KOPT-K1 (cell line): ENCODE data around the gene ATXN10.
A peak's percentile ranks its signal among the peaks of the same experiment; 100 is the strongest.
"Not testable (repeated sequence)": the region's sequence is repeated elsewhere in the genome, so short reads cannot be mapped to it uniquely, and the experiment has no call there.

ENCODE experiments used
- H3K27ac ChIP-seq: fragments of 200-600 bp; sonication (generic); 2 replicates; pipeline ENCODE4 v1.5.1; 2016; ENCODE audit warnings: antibody characterized with exemption, mild to moderate bottlenecking, low read depth, low read length; ENCODE audit not compliant: poor library complexity, severe bottlenecking
- H3K36me3 ChIP-seq: fragments of 200-600 bp; sonication (generic); 2 replicates; pipeline ENCODE4 v1.5.1; 2017; ENCODE audit warnings: antibody characterized with exemption, mild to moderate bottlenecking, low read length, moderate library complexity; ENCODE audit not compliant: insufficient read depth
- H3K9me3 ChIP-seq: fragments of 200-600 bp; sonication (generic); 2 replicates; pipeline ENCODE4 v1.5.1; 2017; ENCODE audit warnings: antibody characterized with exemption, low read length, mild to moderate bottlenecking; ENCODE audit not compliant: insufficient read depth, poor library complexity, severe bottlenecking

ATXN10 gene

GRCh38 chr22:45671783-45672563 lies at the start of gene ATXN10:
Gene ATXN10 (plus strand): TSS chr22:45671834. CDS start chr22:45672064, 230 bp downstream.
- H3K27ac ChIP-seq: peak within 1 kb of the TSS; percentile 83

GRCh38 chr22:45621836-45622600 lies 49.6 kb upstream of the ATXN10 start:
- no peak overlapping the region for H3K27ac ChIP-seq
- no peaks in the 10 kb centered on the region for H3K9me3 ChIP-seq
- no peaks in the 10 kb centered on the region for H3K36me3 ChIP-seq

More at GRCh38 chr22:45671783-45672563, at the start of gene ATXN10:
- Histone ChIP-seq H3K36me3 (peaks cover 8% of the 10 kb centered on the region), H3K9me3 (no peaks in the 10 kb centered on the region)

DNA sequence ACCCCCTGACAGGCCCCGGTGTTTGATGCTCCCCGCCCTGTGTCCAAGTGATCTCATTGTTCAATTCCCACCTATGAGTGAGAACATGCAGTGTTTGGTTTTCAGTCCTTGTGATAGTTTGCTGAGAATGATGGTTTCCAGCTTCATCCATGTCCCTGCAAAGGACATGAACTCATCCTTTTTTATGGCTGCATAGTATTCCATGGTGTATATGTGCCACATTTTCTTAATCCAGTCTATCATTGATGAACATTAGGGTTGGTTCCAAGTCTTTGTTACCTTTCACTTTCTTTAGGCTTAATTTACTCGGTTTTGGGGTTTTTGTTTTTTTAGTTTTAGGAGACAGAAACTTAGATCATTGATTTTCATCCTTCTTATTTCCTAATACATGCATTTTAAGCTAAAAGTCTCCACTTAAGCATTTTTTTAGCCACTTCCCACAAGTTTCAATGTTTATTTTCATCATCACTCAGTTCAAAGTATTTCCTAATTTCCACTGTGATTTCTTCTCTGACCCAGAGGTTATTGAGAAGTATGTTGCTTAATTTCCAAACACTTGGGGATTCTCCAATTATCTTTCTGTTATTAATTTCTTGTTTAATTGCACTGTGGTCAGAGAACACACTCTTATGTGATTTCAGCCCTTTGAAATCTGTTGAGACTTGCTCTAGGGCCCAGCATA lies 48.0 kb upstream of the ATXN10 start:
- not testable (repeated sequence) for H3K27ac ChIP-seq, H3K9me3 ChIP-seq, H3K36me3 ChIP-seq

DNA sequence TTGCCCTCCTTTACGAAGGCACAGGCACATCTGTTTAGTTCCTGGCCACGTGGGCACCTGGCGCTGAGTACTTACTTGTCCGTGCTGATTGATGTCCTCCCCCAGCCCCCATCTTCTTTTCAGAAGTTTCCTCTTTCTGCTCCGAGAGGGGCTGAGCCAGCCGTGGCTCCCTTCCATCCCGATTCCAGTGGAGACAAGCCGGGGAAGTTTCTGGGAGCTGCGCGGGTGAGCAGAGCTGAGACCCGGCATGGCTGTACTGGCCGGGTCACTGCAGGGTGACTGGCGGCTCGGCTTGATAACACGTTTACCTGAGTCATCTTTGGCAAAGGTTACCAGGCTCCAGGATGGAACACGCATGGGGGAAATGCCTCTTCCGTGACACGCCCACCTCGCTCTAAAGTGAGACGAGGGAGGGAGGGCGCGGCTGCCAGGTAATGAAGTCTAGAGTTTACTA lies 45.4 kb upstream of the ATXN10 start:
- H3K36me3 ChIP-seq: no peaks in the 10 kb centered on the region
- no peak overlapping the region for H3K27ac ChIP-seq
- H3K9me3 ChIP-seq: no peaks in the 10 kb centered on the region

GRCh38 chr22:45627489-45628233 lies 44.0 kb upstream of the ATXN10 start:
- no peaks in the 10 kb centered on the region for H3K9me3 ChIP-seq
- no peak overlapping the region for H3K27ac ChIP-seq
- no peaks in the 10 kb centered on the region for H3K36me3 ChIP-seq

DNA sequence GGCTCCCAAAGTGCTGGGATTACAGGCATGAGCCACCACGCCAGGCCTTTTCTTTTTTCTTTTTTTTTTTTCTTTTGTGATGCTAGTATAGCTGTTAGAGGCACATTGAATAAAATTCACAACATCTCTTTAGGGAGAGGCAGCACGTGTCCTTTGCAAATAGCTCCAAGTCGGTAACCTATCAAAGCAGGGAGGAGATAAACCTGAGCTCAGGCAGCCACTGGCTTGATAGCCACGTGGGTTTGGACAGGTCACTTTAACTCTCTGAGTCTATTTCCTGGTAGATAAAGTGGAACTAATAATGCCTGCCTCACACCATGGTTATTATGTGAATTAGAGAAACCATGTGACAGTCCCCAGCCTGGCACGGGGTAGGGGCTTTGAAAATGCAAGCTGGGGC lies 43.1 kb upstream of the ATXN10 start:
- Histone ChIP-seq H3K27ac (no peak overlapping the region), H3K9me3 (no peaks in the 10 kb centered on the region), H3K36me3 (no peaks in the 10 kb centered on the region)

GRCh38 chr22:45629469-45630089 lies 42.1 kb upstream of the ATXN10 start:
- Histone ChIP-seq H3K36me3 (no peaks in the 10 kb centered on the region), H3K27ac (no peak overlapping the region), H3K9me3 (no peaks in the 10 kb centered on the region)

DNA sequence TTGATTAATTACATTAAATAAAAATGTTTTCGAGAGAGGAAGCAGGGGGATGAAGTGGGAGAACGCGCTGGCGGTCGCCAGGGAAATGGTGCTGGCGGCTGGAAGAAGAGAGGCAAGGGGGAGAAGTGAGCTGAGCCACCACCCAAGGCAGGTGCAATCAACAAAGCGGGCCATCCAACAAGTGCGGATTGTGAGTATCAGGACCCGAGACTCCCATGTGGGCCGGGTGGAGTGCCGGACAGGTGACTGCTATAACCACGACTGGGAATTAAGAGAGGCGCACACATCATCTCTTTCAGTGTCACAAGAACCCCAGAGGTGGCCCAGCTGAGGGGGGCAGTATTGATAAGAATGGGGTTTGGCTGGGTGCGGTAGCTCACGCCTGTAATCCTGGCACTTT lies 41.2 kb upstream of the ATXN10 start:
- no peaks in the 10 kb centered on the region for H3K36me3 ChIP-seq
- H3K9me3 ChIP-seq: no peaks in the 10 kb centered on the region
- H3K27ac ChIP-seq: no peak overlapping the region

DNA sequence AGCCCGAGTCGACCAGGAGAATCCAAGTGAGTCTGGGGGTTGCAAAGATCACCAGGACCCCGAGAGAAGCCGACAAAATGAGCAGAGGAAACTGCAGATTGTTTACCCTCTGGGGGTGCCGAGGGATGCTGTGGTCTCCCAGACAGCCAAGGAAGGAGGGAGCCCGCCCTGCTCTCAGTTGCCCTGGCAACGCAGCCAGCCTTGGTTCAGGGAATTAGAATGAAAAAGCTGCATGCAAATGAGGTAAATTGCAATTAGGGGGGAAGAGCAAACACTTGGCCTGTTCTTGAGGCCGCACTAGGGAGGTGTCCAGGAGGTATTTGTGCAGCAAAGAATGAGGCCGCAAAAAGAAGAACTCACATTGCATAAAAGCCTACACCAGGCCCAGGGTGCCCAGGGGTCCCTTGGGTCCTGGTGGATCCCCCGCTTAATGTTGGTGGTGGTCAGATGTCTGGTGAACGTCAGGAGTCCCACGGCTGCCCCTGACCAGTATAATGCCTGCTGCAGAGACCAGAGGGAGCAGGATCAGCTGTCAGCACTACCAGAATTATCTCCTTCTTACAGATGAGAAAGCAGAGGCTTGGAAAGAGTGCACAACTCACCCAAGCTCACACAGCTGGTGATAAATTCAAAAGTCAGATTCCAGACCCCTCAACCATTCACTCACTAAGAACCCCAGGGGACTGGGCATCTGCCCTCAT lies 40.3 kb upstream of the ATXN10 start:
- Histone ChIP-seq H3K36me3 (no peaks in the 10 kb centered on the region), H3K27ac (no peak overlapping the region), H3K9me3 (no peaks in the 10 kb centered on the region)

- H3K36me3 ChIP-seq: no peaks in the 10 kb centered on the region
- no peak overlapping the region for H3K27ac ChIP-seq
- no peaks in the 10 kb centered on the region for H3K9me3 ChIP-seq
Observed at GRCh38 chr22:45631841-45632238, 39.8 kb upstream of the ATXN10 start.

GRCh38 chr22:45632791-45633515 lies 38.7 kb upstream of the ATXN10 start:
- H3K9me3 ChIP-seq: no peaks in the 10 kb centered on the region

GRCh38 chr22:45636683-45637082 lies 35.0 kb upstream of the ATXN10 start:
- Histone ChIP-seq H3K27ac (no peak overlapping the region), H3K36me3 (no peaks in the 10 kb centered on the region), H3K9me3 (no peaks in the 10 kb centered on the region)

More at GRCh38 chr22:45632791-45633515, 38.7 kb upstream of the ATXN10 start:
- Histone ChIP-seq H3K36me3 (no peaks in the 10 kb centered on the region), H3K27ac (no peak overlapping the region)

GRCh38 chr22:45638197-45638596 lies 33.4 kb upstream of the ATXN10 start:
- H3K27ac ChIP-seq: no peak overlapping the region

More at GRCh38 chr22:45638197-45638596, 33.4 kb upstream of the ATXN10 start:
- no peaks in the 10 kb centered on the region for H3K9me3 ChIP-seq
- H3K36me3 ChIP-seq: no peaks in the 10 kb centered on the region
